Stimulated activated CD4-positive, alpha-beta T cell treated with anti-CD3 and anti-CD28 coated beads, Interleukin-2, amount 100 ng/mL, for 4 hours (primary cell): ENCODE data around the gene SLC6A13.

Experiments used
- DNase-seq: peaks from one replicate; pipeline ENCODE4 v3.0.0-alpha.2; 2020; ENCODE audit warnings: low read depth

Gene SLC6A13

GRCh38 chr12:214003-214741 is 48.5 kb downstream of the SLC6A13 start, which contains the start of gene SLC6A12:
Gene SLC6A12 (minus strand): TSS chr12:214157. CDS start chr12:209986, 4,171 bp downstream.
- DNase-seq: no peak

- no peak for DNase-seq
Observed at GRCh38 chr12:213527-213932, 49.1 kb downstream of the SLC6A13 start.

DNA sequence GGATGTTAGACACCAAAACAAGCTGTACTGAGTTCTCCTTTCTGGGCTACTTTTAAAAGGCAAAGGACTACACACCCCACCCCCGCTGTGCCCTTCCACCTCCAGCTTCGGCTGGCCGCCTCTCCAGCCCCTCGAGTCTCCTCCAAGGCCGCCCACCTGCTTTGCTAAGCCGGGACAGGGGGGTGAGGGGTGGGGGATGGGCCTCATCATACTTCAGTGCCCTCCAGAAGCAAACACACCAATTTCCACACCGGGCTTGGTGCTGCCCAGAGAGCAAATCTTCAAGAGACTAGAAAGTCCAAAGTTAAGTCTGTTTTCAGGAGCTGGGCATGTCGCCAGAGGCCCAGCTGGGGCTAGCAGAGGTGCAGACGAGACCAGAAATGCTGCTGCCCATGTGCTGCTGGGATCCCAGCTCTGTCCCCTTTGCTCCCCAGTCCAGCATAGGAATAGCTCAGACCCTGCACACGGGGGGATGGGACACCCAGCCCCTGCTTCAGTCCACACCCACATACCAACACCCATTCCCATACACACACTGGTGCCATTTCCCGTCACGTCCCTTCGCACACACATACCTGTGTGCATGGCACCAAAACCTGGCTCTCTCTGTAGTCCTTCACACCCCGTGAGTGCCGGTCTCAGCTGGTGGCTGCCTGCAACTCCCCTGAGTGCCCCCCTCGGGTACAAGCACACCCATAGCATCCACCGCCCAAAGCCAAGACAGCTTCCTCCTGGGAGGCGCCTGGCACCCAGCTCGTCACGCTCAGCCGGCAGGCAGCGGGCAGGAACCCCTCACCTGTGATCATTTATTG is 49.7 kb downstream of the SLC6A13 start:
- DNase-seq: no peak

DNA sequence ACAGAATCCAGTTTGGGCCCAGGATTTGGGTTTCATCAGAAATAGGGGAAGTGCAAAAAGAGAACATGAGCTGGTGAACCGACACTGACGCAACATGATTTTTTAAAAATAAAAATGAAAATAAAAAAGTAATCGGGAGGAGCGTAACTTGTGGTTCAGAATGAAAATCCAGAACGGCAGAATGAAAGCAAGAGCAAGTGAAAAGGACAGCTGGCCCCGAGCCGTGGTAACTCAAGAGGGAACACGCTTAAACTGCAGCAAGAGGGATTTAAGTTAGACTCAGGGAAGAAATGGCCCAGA is 50.3 kb downstream of the SLC6A13 start:
- DNase-seq: no peak

DNA sequence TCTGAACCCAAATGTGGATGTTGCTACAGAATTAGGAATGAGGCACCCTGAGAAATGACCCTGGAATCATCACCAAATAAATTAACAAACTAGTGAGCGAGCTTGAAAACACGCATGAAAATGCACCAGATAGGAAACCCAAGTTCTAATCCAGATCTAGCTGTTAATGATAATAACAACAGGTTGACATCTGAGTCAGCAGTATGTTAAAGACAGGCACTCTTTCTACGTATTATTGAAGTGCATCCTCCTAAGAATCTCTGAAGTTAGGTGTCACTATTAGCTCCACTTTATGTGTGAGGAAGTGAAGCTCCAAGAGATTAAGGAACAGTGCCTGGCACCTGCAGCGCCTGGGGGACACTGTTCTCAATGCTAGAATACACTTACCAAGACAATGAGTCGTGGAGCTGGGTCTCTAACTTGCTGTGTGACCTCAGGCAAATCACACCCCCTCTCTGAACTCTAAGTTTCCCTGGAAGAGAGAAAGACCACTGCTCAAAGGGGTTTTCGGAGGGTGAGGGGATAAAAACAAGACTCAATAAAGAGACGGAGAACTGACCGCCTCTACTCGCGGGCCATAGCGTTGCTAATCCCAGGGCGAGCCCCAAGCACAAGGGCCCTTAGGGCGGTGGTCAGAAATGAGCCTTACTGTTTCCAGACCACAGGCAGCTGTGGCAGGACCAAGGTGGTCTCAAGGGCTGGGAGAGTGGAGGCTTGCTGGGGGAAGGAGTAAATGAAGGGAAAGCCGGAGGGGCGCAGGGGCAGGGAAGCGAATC is 50.8 kb downstream of the SLC6A13 start:
- DNase-seq: no peak

DNA sequence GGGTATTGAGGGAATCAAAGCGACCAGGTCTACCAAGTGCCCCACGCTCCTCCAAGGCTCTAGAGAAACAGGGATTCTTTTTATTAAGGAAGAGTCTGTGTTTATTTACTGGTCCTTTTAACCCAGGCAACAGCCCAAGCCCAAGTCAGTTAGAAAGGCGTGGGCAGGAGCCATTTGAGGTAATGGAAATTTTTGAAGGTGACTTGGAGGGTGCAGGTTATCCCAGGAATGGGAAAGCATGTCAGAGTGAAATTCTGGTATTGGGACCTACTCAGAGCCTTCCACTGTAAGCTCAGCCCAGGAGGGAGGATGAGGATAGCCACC is 51.5 kb downstream of the SLC6A13 start:
- no peak for DNase-seq

- DNase-seq: no peak
Observed at GRCh38 chr12:210277-211141, 52.1 kb downstream of the SLC6A13 start.

GRCh38 chr12:209851-210250 is 52.8 kb downstream of the SLC6A13 start:
- no peak for DNase-seq

DNA sequence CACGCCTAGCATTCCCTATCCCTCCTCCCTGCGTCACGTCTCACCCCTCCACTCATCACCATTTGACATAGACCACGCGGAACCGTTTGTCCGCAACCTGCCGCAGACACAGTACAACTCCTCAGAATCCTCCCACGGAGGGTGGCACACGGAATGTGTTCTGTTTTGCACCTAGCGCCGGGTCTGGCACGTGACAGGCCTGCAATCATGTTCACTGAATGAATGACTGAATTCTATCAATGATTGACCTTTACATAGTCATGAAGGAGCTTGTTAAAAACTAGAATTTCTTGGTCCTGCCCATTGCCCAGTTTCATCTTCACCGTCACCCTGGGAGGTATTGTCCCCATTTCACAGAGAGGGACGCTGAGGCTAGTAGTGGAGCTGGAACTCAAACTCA is 53.4 kb downstream of the SLC6A13 start:
- no peak for DNase-seq

GRCh38 chr12:208813-209212 is 53.8 kb downstream of the SLC6A13 start:
- DNase-seq: no peak

DNA sequence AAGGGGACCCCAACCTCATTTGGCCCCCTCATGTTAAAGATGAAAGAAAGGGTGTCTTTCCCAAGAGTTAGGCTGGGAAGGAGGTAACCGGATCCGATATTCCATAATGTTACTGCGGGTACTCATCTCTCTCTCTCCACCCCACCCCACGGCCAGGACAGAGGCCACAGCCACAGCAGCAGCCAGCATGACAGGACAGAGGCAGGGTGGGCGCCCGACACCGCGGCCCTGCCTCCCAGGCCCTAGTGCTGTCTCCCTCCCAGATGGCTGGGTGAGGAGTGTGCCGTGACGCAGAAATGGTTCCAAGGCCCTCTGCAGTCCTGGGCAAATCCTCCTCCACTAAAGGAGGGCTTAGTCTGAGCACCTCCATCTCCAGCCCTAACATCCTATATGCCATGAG is 54.8 kb downstream of the SLC6A13 start:
- no peak for DNase-seq

DNA sequence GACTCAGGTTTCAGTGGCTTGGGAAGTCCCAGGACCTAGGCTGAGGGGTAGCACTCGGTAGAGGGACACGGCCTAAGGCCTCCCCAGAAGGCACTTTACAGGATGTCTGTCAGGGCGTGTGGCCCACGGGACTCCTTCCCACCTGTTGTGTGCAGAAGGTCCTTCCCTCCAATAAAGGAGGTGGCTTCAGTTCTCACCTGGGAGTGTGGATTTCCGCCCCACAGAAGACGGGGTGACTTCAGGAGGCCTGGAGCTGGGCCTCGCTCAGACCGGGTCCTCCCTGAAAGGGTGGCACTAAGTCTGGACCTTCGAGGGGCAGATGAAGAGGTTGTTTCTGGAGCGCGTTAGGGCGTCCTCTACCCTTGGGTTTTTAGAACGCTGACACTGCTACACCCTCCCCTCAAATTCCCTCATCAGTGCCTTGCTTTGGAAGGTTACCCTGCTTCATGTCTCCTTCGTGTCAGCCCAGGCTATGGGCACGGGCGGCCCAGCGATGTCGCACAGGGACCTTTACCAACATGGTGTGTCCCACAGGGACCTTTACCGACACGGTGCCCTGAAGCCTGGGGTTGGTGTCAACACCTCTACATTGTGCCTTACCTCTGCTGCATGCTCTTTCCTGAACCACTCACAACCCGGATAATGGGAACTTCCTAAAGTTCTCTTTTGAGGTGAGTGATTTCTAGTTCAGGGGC is 55.7 kb downstream of the SLC6A13 start:
- no peak for DNase-seq

GRCh38 chr12:205026-205425 is 57.6 kb downstream of the SLC6A13 start:
- DNase-seq: no peak

- DNase-seq: no peak
Observed at GRCh38 chr12:204261-204678, 58.4 kb downstream of the SLC6A13 start.

DNA sequence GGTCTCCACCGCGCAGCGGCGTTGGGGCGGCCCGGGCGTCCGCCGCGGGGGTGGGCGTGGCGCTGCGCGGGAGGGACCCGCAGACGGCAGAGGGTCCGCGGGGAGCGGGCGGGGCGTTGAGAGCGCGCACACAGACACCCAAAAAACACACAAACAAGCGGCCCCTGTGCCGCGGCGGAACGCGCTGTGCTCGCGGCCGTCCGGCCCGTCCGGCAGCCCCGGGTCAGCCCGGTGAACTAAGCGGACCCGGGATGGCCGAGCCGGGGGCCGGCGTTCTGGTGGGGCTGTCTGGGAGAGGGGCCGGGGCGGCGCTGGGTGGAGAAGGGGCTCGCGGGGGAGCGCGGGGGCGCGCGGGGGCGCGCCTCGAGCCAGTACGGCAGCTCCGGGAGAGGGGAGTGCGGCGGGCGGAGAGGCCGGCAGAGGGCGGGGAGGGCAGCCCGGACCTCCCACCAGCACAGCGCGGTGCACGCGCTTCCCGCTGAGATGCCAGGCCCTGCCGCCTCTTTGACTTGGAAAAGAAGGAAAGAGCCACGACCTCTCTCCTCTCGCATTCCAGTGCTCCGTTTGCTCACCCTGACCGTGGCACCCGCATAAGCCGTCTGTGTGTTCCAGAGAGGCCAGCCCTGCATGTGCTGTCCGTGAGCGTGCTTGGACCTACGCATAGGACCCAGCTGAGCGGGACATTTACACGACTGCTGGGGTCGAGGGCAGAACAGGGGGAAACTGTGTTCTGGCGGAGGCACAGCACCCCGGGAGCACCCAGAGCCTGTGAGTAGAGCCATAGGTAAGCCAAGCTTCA is 59.0 kb downstream of the SLC6A13 start:
- no peak for DNase-seq

GRCh38 chr12:203074-203461 is 59.6 kb downstream of the SLC6A13 start:
- DNase-seq: no peak

DNA sequence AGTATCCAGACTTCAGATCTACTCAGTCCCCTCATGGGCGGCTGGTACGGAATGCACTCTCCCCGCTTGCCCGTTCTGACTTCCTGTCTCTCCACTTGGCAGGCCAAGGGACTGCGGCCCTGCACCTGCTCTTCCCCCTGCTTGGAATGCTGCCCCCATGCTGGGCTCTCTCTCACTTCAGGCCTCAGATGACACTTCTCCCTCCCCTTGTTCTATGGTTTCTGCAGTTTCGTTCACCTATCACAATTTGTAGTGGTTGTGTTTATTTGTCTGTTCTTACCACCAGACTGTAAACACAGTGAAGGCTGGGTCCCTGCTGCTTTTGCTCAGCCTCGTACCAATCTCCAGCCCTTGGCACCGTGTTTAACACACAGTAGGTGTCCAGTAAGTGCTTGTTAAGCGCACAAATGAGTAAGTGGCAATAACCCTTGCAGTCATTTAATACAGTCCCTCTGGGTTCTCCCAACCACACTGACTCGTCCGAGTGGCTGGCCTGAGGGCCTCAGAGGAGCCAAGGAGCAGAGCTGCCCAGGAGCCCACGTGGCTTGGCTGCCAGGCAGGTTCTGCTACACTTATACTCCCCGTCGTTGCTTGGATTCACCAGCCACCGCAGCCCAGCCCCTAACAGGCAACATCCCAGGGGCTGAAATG is 60.4 kb downstream of the SLC6A13 start:
- DNase-seq: no peak

- DNase-seq: no peak
Observed at GRCh38 chr12:201361-201760, 61.3 kb downstream of the SLC6A13 start.

- no peak for DNase-seq
Observed at GRCh38 chr12:198705-199104, 63.9 kb downstream of the SLC6A13 start.
